Measurements from ENCODE around the gene DEXI. TPM values are rescaled to one million over a fixed set of nuclear protein-coding genes. Genes with fewer than 3 reads are reported as not detected.

The DEXI gene
- total and polyA plus RNA-seq, 9 donors: 46.8 to 64.5 (median 52.3) TPM

GRCh38 chr16:10896723-10897122 lies 45.5 kb downstream of the DEXI start:
- Histone ChIP-seq H3K4me3 (ENCODE audit: low read length) (no peak overlapping the region), H3K4me1 (ENCODE audit: control insufficient read depth, insufficient read depth, low read length) (no peaks in the 10 kb centered on the region), H3K27ac (ENCODE audit: low read length) (no peak overlapping the region), H3K9me3 (replicated peaks; ENCODE audit: control insufficient read depth, low read depth, low read length) (no peaks in the 10 kb centered on the region), H3K36me3 (ENCODE audit: control insufficient read depth, insufficient read depth, low read length) (no peaks in the 10 kb centered on the region), H3K27me3 (ENCODE audit: control insufficient read depth, insufficient read depth, low read length) (peaks cover 2% of the 10 kb centered on the region)
- no CpG with 5 or more reads among the region's 2 CpGs for WGBS (ENCODE audit: insufficient coverage)
- DNase-seq: no peak

DNA sequence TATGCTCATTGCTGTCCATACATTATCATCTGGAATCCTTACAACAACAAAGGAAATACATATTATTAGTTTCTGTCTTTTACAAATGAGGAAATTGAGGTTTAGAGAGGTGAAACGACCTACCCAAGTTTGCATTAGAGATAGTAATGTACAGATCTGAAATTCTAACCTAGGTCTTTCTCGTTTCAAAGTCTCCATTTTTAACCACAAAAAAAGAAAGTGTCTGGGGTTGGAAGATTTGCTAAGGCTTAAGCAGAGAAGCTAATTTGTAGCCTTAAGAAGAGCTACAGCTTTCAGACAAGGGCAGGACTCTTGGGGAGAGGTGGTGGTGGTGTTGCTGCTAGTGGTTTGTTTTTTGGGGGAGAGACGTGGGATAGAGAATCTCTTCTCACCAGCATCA lies 46.1 kb downstream of the DEXI start:
- no CpG with 5 or more reads among the region's 3 CpGs for WGBS (ENCODE audit: insufficient coverage)
- H3K9me3 ChIP-seq (replicated peaks; ENCODE audit: control insufficient read depth, low read depth, low read length): no peaks in the 10 kb centered on the region
- H3K4me1 ChIP-seq (ENCODE audit: control insufficient read depth, insufficient read depth, low read length): no peaks in the 10 kb centered on the region
- no peak for DNase-seq
- H3K27me3 ChIP-seq (ENCODE audit: control insufficient read depth, insufficient read depth, low read length): peaks cover 2% of the 10 kb centered on the region
- H3K36me3 ChIP-seq (ENCODE audit: control insufficient read depth, insufficient read depth, low read length): no peaks in the 10 kb centered on the region
- no peak overlapping the region for H3K4me3 ChIP-seq (ENCODE audit: low read length)
- no peak overlapping the region for H3K27ac ChIP-seq (ENCODE audit: low read length)

DNA sequence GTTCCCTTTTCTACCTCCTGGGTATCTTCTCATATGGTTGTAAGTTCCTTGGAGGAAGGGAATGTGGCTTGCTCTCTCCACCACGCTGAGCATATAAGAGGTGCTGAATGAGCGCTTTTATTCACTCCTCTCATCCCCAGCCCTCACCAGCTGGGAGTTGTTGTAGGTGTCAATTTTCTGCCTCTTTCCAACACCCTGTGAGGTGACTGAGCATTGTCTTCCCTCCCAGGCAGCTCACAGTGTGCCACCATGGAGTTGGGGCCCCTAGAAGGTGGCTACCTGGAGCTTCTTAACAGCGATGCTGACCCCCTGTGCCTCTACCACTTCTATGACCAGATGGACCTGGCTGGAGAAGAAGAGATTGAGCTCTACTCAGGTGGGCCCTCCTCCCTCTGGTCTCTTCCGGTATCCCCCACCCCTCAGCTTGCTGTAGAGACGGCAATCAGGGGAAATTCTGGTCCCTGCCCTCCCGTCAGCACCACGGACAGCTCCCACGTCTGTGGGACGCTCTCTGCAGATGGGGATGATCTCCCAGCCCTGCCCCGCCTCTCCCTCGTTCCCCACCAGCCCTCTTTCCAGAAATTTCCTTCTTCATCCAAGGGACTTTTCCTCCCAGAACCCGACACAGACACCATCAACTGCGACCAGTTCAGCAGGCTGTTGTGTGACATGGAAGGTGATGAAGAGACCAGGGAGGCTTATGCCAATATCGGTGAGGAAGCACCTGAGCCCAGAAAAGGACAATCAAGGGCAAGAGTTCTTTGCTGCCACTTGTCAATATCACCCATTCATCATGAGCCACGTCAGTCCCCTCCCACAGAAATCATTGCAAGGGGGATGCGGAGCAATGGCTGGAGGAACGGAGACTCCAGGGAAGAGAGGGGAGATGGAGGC lies 47.0 kb downstream of the DEXI start:
- Histone ChIP-seq H3K4me3 (ENCODE audit: low read length) (no peak overlapping the region), H3K27ac (ENCODE audit: low read length) (no peak overlapping the region), H3K36me3 (ENCODE audit: control insufficient read depth, insufficient read depth, low read length) (no peaks in the 10 kb centered on the region), H3K27me3 (ENCODE audit: control insufficient read depth, insufficient read depth, low read length) (peaks cover 2% of the 10 kb centered on the region), H3K4me1 (ENCODE audit: control insufficient read depth, insufficient read depth, low read length) (no peaks in the 10 kb centered on the region), H3K9me3 (replicated peaks; ENCODE audit: control insufficient read depth, low read depth, low read length) (no peaks in the 10 kb centered on the region)
- WGBS (ENCODE audit: insufficient coverage): 17% methylated on average over 9 of the region's 17 CpGs
- peak; percentile 75 for DNase-seq

DNA sequence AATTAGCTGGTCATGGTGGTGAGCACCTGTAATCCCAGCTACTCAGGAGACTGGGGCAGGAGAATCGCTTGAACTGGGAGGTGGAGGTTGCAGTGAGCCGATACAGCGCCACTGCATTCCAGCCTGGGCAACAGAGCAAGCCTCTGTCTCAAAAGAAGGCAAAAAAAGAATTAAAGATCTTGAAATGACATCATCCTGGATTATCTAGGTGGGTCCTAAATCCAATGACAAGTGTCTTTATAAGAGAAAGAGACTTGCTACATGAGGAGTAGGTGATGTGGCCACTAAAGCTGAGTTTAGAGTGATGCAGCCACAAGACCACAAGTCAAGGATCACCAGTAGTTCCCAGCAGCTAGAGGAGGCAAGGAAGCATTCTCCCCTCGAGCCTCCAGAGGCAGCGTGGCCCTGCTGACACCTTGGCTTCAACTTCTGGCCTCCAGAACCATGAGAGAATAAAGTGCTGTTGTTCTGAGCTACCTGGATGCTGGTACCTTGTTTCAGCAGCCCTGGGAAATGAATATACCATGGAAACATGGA lies 49.4 kb downstream of the DEXI start:
- no peak for DNase-seq
- Histone ChIP-seq H3K4me3 (ENCODE audit: low read length) (no peak overlapping the region), H3K36me3 (ENCODE audit: control insufficient read depth, insufficient read depth, low read length) (no peaks in the 10 kb centered on the region), H3K27me3 (ENCODE audit: control insufficient read depth, insufficient read depth, low read length) (peaks cover 2% of the 10 kb centered on the region), H3K4me1 (ENCODE audit: control insufficient read depth, insufficient read depth, low read length) (peaks cover 3% of the 10 kb centered on the region), H3K27ac (ENCODE audit: low read length) (no peak overlapping the region), H3K9me3 (replicated peaks; ENCODE audit: control insufficient read depth, low read depth, low read length) (no peaks in the 10 kb centered on the region)
- 86% methylated on average over 1 of the region's 5 CpGs for whole genome bisulfite sequencing (ENCODE audit: insufficient coverage)

- WGBS (ENCODE audit: insufficient coverage): 85% methylated on average over 2 of the region's 4 CpGs
- H3K9me3 ChIP-seq (replicated peaks; ENCODE audit: control insufficient read depth, low read depth, low read length): no peaks in the 10 kb centered on the region
- no peak for DNase-seq
- H3K27me3 ChIP-seq (ENCODE audit: control insufficient read depth, insufficient read depth, low read length): peaks cover under 1% of the 10 kb centered on the region
- no peaks in the 10 kb centered on the region for H3K36me3 ChIP-seq (ENCODE audit: control insufficient read depth, insufficient read depth, low read length)
- no peak overlapping the region for H3K4me3 ChIP-seq (ENCODE audit: low read length)
- peaks cover 3% of the 10 kb centered on the region for H3K4me1 ChIP-seq (ENCODE audit: control insufficient read depth, insufficient read depth, low read length)
- H3K27ac ChIP-seq (ENCODE audit: low read length): no peak overlapping the region
Observed at GRCh38 chr16:10889855-10890254, 52.4 kb downstream of the DEXI start.

- peaks cover 3% of the 10 kb centered on the region for H3K4me1 ChIP-seq (ENCODE audit: control insufficient read depth, insufficient read depth, low read length)
Observed at GRCh38 chr16:10888320-10888937, 53.8 kb downstream of the DEXI start.

DNA sequence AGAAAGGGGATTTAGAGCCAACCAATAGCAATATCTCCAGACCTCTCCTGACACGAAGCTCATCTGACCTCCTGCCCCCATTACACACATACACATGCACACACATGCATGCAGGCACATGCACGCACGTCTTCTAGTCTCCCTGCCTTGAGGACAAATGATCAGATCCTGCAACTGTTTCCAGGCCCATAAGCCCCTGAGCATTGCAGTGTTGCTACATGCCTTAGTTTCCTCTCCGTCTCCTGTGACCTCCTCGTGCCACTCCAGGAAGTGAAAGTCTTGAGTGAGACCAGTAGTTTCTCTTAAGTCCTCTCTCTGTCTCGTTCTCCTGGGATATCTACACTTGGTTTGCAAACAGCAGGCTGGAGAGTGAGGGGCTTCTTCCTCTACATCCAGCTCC lies 57.0 kb downstream of the DEXI start:
- DNase-seq: peak; percentile 69
- Histone ChIP-seq H3K36me3 (ENCODE audit: control insufficient read depth, insufficient read depth, low read length) (no peaks in the 10 kb centered on the region), H3K4me1 (ENCODE audit: control insufficient read depth, insufficient read depth, low read length) (peaks cover 3% of the 10 kb centered on the region), H3K27me3 (ENCODE audit: control insufficient read depth, insufficient read depth, low read length) (peaks cover 7% of the 10 kb centered on the region), H3K4me3 (ENCODE audit: low read length) (no peak overlapping the region), H3K9me3 (replicated peaks; ENCODE audit: control insufficient read depth, low read depth, low read length) (no peaks in the 10 kb centered on the region), H3K27ac (ENCODE audit: low read length) (no peak overlapping the region)
- WGBS (ENCODE audit: insufficient coverage): 39% methylated on average over 3 of the region's 6 CpGs

More at GRCh38 chr16:10888320-10888937, 53.8 kb downstream of the DEXI start:
- DNase-seq: no peak
- H3K9me3 ChIP-seq (replicated peaks; ENCODE audit: control insufficient read depth, low read depth, low read length): no peaks in the 10 kb centered on the region
- no peaks in the 10 kb centered on the region for H3K27me3 ChIP-seq (ENCODE audit: control insufficient read depth, insufficient read depth, low read length)
- no peaks in the 10 kb centered on the region for H3K36me3 ChIP-seq (ENCODE audit: control insufficient read depth, insufficient read depth, low read length)
- H3K4me3 ChIP-seq (ENCODE audit: low read length): no peak overlapping the region
- no peak overlapping the region for H3K27ac ChIP-seq (ENCODE audit: low read length)
- no CpG with 5 or more reads among the region's 10 CpGs for WGBS (ENCODE audit: insufficient coverage)

DNA sequence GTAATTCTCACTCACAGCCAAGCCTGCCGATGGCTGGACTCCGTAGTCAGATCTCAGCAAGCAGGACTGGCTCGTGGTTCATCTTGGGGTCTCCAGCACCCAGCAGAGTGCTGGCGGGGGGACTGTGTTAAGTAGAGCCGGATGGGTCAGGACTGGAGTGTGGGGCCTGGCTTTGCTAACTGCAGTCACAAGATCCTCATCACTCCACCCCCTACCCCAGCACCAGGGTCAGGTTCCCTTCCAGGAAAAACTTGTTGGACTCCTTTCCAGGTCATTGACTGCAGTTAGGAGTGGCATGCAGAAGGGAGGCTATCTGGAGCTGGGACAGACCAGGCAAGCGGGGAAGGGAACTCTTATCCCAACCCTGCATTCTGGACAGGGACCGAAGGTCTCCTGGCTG lies 59.3 kb downstream of the DEXI start:
- H3K4me1 ChIP-seq (ENCODE audit: control insufficient read depth, insufficient read depth, low read length): peaks cover 14% of the 10 kb centered on the region
- H3K27ac ChIP-seq (ENCODE audit: low read length): no peak overlapping the region
- no peak for DNase-seq
- H3K36me3 ChIP-seq (ENCODE audit: control insufficient read depth, insufficient read depth, low read length): no peaks in the 10 kb centered on the region
- WGBS (ENCODE audit: insufficient coverage): 100% methylated on average over 1 of the region's 7 CpGs
- H3K9me3 ChIP-seq (replicated peaks; ENCODE audit: control insufficient read depth, low read depth, low read length): no peaks in the 10 kb centered on the region
- peaks cover 29% of the 10 kb centered on the region for H3K27me3 ChIP-seq (ENCODE audit: control insufficient read depth, insufficient read depth, low read length)
- no peak overlapping the region for H3K4me3 ChIP-seq (ENCODE audit: low read length)

- Histone ChIP-seq H3K4me3 (ENCODE audit: low read length) (no peak overlapping the region), H3K4me1 (ENCODE audit: control insufficient read depth, insufficient read depth, low read length) (peaks cover 14% of the 10 kb centered on the region)
Observed at GRCh38 chr16:10881479-10882030, 60.7 kb downstream of the DEXI start.

More at GRCh38 chr16:10881479-10882030, 60.7 kb downstream of the DEXI start:
- H3K27ac ChIP-seq (ENCODE audit: low read length): no peak overlapping the region
- no peak for DNase-seq
- 82% methylated on average over 1 of the region's 7 CpGs for WGBS (ENCODE audit: insufficient coverage)
- H3K36me3 ChIP-seq (ENCODE audit: control insufficient read depth, insufficient read depth, low read length): no peaks in the 10 kb centered on the region
- H3K27me3 ChIP-seq (ENCODE audit: control insufficient read depth, insufficient read depth, low read length): peaks cover 40% of the 10 kb centered on the region
- H3K9me3 ChIP-seq (replicated peaks; ENCODE audit: control insufficient read depth, low read depth, low read length): no peaks in the 10 kb centered on the region
